Breast epithelium (tissue), 4 donors: ENCODE measurements around the gene ALMS1. TPM values are rescaled to one million over a fixed set of nuclear protein-coding genes. Genes with fewer than 3 reads are reported as not detected.
"Not testable (repeated sequence)": the region's sequence is repeated elsewhere in the genome, so short reads cannot be mapped to it uniquely, and the experiment has no call there.

Source experiments
- DNase-seq, 2 donors: peaks; one replicate each; pipeline ENCODE4 v3.0.0-alpha.2; 2019; ENCODE audit warnings: low spot score in 2 of 2
- H3K27ac ChIP-seq, 2 donors: fragments of 200-600 bp; sonication (generic) in 1 of 2; one replicate each; pipeline ENCODE4 v1.5.1; 2016 to 2019; ENCODE audit warnings: mild to moderate bottlenecking in 1 of 2
- H3K27me3 ChIP-seq, 2 donors: fragments of 200-600 bp; sonication (generic) in 1 of 2; one replicate each; pipeline versions ENCODE4 v1.5.1 to v1.6.0; 2017 to 2019; ENCODE audit warnings: control low read depth in 1 of 2, mild to moderate bottlenecking in 1 of 2
- H3K36me3 ChIP-seq: fragments of 200-600 bp; one replicate; pipeline ENCODE4 v1.5.1; 2019
- H3K4me1 ChIP-seq, 2 donors: fragments of 200-600 bp; sonication (generic); one replicate each; pipeline ENCODE4 v1.5.1; 2016 to 2019; ENCODE audit warnings: control low read depth in 1 of 2
- H3K4me3 ChIP-seq, 3 donors: fragments of 200-600 bp; sonication (generic); 1 replicate in 2 of 3; 2 replicates in 1 of 3; pipeline ENCODE4 v1.5.1; 2016 to 2019; ENCODE audit warnings: mild to moderate bottlenecking in 3 of 3, moderate library complexity in 2 of 3
- H3K9me3 ChIP-seq, 2 donors: fragments of 200-600 bp; sonication (generic) in 1 of 2; one replicate each; pipeline ENCODE4 v1.5.1; 2016 to 2019; ENCODE audit warnings: control low read depth in 1 of 2
- POLR2A ChIP-seq: fragments of 450-650 bp; IDR thresholded peaks from one replicate; pipeline ENCODE4 v1.6.1; 2016; ENCODE audit warnings: antibody characterized with exemption, mild to moderate bottlenecking, moderate library complexity
- POLR2AphosphoS5 ChIP-seq, 3 donors: sonication (generic); formaldehyde crosslinking; IDR thresholded peaks; one replicate each; pipeline ENCODE4 v1.6.1; 2017; ENCODE audit warnings: antibody characterized with exemption in 3 of 3
- intact Hi-C: fragments of 100-400 bp; cut with DNase I; formaldehyde crosslinking; loops from one replicate; pipeline ENCODE4 v1.15.1; 2023; ENCODE audit warnings: low total_unique reads
- total RNA-seq, 3 donors: library from RNA; depleted of rRNA; stranded (reverse); fragments of >200 nt; gene quantifications; one replicate each; pipeline ENCODE4 v1.1.0, GENCODE V29; 2016
- TF ChIP-seq, protein P1 (sequence below), 3 donors: fragments of 450-650 bp; IDR thresholded peaks; one replicate each; pipeline ENCODE4 v1.5.1; 2016 to 2017; ENCODE audit warnings: antibody characterized with exemption in 3 of 3, mild to moderate bottlenecking in 3 of 3, moderate library complexity in 3 of 3

Gene ALMS1
- total RNA-seq, 3 donors from 2014 or later, result 38.7 to 53.1 (median 40.6) TPM

GRCh38 chr2:73457982-73458381 lies 72.3 kb downstream of the ALMS1 start:
- Histone ChIP-seq H3K27ac (no peak overlapping the region), H3K27me3 (no peaks in the 10 kb centered on the region), H3K36me3 (no peaks in the 10 kb centered on the region), H3K4me1 (no peaks in the 10 kb centered on the region), H3K9me3 (no peaks in the 10 kb centered on the region), H3K4me3 (no peak overlapping the region)
- intact Hi-C loops, result no loop called here
- no peak for DNase-seq
- TF ChIP-seq, protein P1, sequence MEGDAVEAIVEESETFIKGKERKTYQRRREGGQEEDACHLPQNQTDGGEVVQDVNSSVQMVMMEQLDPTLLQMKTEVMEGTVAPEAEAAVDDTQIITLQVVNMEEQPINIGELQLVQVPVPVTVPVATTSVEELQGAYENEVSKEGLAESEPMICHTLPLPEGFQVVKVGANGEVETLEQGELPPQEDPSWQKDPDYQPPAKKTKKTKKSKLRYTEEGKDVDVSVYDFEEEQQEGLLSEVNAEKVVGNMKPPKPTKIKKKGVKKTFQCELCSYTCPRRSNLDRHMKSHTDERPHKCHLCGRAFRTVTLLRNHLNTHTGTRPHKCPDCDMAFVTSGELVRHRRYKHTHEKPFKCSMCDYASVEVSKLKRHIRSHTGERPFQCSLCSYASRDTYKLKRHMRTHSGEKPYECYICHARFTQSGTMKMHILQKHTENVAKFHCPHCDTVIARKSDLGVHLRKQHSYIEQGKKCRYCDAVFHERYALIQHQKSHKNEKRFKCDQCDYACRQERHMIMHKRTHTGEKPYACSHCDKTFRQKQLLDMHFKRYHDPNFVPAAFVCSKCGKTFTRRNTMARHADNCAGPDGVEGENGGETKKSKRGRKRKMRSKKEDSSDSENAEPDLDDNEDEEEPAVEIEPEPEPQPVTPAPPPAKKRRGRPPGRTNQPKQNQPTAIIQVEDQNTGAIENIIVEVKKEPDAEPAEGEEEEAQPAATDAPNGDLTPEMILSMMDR (IDR thresholded peaks at IDR 0.05), result no peak
- no peak for TF ChIP-seq POLR2A
- no peak for TF ChIP-seq POLR2AphosphoS5 (IDR thresholded peaks at IDR 0.05)

GRCh38 chr2:73462388-73462787 lies 76.8 kb downstream of the ALMS1 start:
- intact Hi-C loops, H3K27me3 ChIP-seq, H3K4me1 ChIP-seq: not testable (repeated sequence)

DNA sequence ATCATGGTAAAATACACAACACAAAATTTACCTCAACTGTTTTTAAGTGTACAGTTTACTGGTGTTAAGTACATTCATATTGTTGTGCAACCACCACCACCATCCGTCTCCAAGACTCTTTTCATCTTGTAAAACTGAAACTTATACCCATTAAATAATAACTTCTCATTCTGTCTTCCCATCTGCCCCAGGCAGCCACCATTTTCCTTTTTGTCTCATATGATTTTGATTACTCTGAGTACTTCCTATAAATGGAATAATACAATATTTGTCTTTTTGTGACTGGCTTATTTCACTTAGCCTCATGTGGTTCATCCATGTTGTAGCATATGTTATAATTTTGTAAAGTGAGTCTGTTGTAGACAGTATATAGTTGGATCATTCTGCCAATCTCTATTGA lies 82.7 kb downstream of the ALMS1 start:
- Histone ChIP-seq H3K4me3 (no peak overlapping the region), H3K27me3 (no peaks in the 10 kb centered on the region), H3K27ac (no peak overlapping the region), H3K4me1 (no peaks in the 10 kb centered on the region), H3K9me3 (peaks cover 0 to 4% of the 10 kb centered on the region in 2 donors), H3K36me3 (no peaks in the 10 kb centered on the region)
- no peak for DNase-seq
- TF ChIP-seq, protein P1 (IDR thresholded peaks at IDR 0.05), result no peak
- no peak for TF ChIP-seq POLR2A
- TF ChIP-seq POLR2AphosphoS5 (IDR thresholded peaks at IDR 0.05), result no peak
- intact Hi-C loops, result no loop called here

More at GRCh38 chr2:73462388-73462787, 76.8 kb downstream of the ALMS1 start:
- not testable (repeated sequence) for DNase-seq, H3K9me3 ChIP-seq, H3K36me3 ChIP-seq, H3K4me3 ChIP-seq, H3K27ac ChIP-seq

DNA sequence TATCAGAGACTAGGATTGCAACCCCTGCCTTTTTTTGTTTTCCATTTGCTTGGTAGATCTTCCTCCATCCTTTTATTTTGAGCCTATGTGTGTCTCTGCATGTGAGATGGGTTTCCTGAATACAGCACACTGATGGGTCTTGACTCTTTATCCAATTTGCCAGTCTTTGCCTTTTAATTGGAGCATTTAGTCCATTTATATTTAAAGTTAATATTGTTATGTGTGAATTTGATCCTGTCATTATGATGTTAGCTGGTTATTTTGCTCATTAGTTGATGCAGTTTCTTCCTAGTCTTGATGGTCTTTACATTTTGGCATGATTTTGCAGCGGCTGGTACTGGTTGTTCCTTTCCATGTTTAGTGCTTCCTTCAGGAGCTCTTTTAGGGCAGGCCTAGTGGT lies 98.2 kb downstream of the ALMS1 start:
- H3K36me3 ChIP-seq, DNase-seq, H3K4me1 ChIP-seq, H3K4me3 ChIP-seq, H3K27ac ChIP-seq, H3K27me3 ChIP-seq, H3K9me3 ChIP-seq, intact Hi-C loops: not testable (repeated sequence)

DNA sequence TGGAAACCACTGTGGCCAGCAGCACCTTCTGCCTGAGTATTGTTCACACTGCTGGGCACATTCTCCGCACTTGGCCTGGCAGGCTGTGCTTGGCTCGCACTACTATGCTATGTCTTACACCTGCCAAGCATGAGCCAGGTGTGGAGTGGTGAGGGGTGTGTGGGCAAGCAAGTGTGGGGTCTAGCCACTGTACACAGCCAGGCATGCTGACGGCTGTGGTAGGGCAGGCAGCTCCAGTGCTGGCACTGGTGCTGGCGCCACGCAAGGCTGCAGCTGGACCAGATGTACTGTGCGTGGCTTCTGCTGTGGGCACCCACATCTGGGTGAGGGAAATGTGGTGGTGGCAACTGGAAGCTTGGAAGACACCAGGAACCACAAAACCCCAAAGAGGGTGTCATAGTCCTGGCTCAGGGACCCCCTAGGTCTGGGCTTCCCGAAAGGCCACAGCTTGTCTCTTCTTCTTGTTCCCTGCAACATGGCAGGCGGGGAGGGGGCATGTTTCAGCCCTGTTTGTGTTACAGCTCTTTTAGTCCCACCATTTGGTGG lies 101.5 kb downstream of the ALMS1 start:
- TF ChIP-seq POLR2AphosphoS5 (IDR thresholded peaks at IDR 0.05), result no peak
- no peak for TF ChIP-seq POLR2A
- TF ChIP-seq, protein P1 (IDR thresholded peaks at IDR 0.05), result no peak
- intact Hi-C loops, result loop anchor here (5.0 kb wide), 1 partner anchor 615 kb away; no protein-coding TSS in a partner anchor
- Histone ChIP-seq H3K9me3 (no peaks in the 10 kb centered on the region), H3K4me1 (no peaks in the 10 kb centered on the region), H3K4me3 (no peak overlapping the region), H3K36me3 (peaks cover 4% of the 10 kb centered on the region), H3K27ac (no peak overlapping the region), H3K27me3 (no peaks in the 10 kb centered on the region)
- DNase-seq, result no peak

DNA sequence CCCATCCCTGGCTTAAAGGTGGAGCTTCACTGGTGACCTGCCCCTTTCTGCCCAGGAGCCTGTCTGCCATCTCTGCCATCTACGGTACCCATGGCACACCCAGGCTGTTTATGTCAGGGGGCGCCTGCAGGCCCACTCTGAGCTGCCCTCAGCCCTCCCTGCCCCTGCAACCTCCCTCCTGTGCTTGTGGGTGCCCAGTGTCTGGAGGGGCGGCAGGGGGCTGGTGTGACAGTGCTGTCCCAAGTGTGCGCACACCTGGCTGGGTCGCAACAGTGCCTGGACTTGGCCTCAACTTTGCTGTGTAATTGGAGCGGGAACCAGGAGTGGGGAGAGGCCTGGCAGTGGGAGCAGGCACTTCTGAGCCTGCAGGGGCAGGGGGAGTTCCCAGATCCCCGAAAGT lies 102.4 kb downstream of the ALMS1 start:
- H3K36me3 ChIP-seq, result peaks cover 4% of the 10 kb centered on the region
- intact Hi-C loops, result loop anchor here (5.0 kb wide), 1 partner anchor 616 kb away; no protein-coding TSS in a partner anchor
- H3K4me3 ChIP-seq, result no peak overlapping the region
- no peaks in the 10 kb centered on the region for H3K9me3 ChIP-seq
- no peak for DNase-seq
- H3K27me3 ChIP-seq, result no peaks in the 10 kb centered on the region
- TF ChIP-seq, protein P1 (IDR thresholded peaks at IDR 0.05), result no peak
- TF ChIP-seq POLR2A (no peak), POLR2AphosphoS5 (IDR thresholded peaks at IDR 0.05) (no peak)
- no peak overlapping the region for H3K27ac ChIP-seq
- H3K4me1 ChIP-seq, result no peaks in the 10 kb centered on the region
